K562 (cell line): ENCODE results near the gene NEU3. TPM values are rescaled to one million over a fixed set of nuclear protein-coding genes. Genes with fewer than 3 reads are reported as not detected.
A peak's percentile ranks its signal among the peaks of the same experiment; 100 is the strongest.

Experiments
- CBX2 ChIP-seq: fragments of 200-600 bp; sonication (generic); IDR thresholded peaks from one replicate; pipeline ENCODE4 v1.6.1; 2012; ENCODE audit warnings: mild to moderate bottlenecking, low read length, inconsistent platforms; ENCODE audit not compliant: insufficient read depth, poor library complexity, severe bottlenecking
- CCNT2 ChIP-seq: IDR thresholded peaks from 2 replicates; pipeline ENCODE4 v1.6.1; 2011; ENCODE audit warnings: borderline replicate concordance, low read depth, mild to moderate bottlenecking, moderate library complexity, mixed read lengths, low read length; ENCODE audit not compliant: insufficient read length; ENCODE audit errors: extremely low read depth
- CEBPG ChIP-seq, 3 experiments: fragments of 200-800 bp in 1 of 3; sonication (Bioruptor generic) in 1 of 3; sonication (generic) in 1 of 3; formaldehyde crosslinking in 1 of 3; IDR thresholded peaks in 2 of 3; conservative IDR thresholded peaks in 1 of 3; 2 replicates each; pipeline versions ENCODE4 v1.6.1 to v1.8.0; 2016 to 2022; ENCODE audit warnings: missing compliant biosample characterization in 2 of 3, missing genetic modification characterization in 2 of 3, mild to moderate bottlenecking in 1 of 3, missing genetic modification reagents in 1 of 3
- ETV1 ChIP-seq: fragments of 450-650 bp; conservative IDR thresholded peaks from 2 replicates; pipeline ENCODE4 v1.6.1; 2016; ENCODE audit warnings: missing genetic modification characterization, control low read depth, low read depth, missing compliant biosample characterization
- KLF6 ChIP-seq: fragments of 250-450 bp; sonication (Bioruptor Pico); IDR thresholded peaks from 2 replicates; pipeline ENCODE4 v1.4.0; 2020; ENCODE audit warnings: mild to moderate bottlenecking, moderate library complexity, borderline replicate concordance
- SNRNP70 ChIP-seq: fragments of 200-400 bp; formaldehyde crosslinking; optimal IDR thresholded peaks from 2 replicates; pipeline ENCODE3; 2017; ENCODE audit warnings: low read depth, low read length
- ZFP1 ChIP-seq: fragments of 450-650 bp; formaldehyde crosslinking; IDR thresholded peaks from 2 replicates; pipeline ENCODE4 v1.4.0; 2020; ENCODE audit warnings: mild to moderate bottlenecking, mixed read lengths
- ZNF232 ChIP-seq: sonication (generic); formaldehyde crosslinking; IDR thresholded peaks from 2 replicates; pipeline ENCODE4 v1.8.0; 2022; ENCODE audit warnings: mild to moderate bottlenecking, missing genetic modification reagents
- ZNF586 ChIP-seq: fragments of 450-650 bp; formaldehyde crosslinking; conservative IDR thresholded peaks from 2 replicates; pipeline ENCODE4 v1.4.0; 2020; ENCODE audit warnings: mild to moderate bottlenecking, moderate library complexity
- polyA plus RNA-seq, 8 experiments: library from polyadenylated mRNA; depleted of rRNA in 4 of 8; stranded (reverse) in 5 of 8; unstranded in 3 of 8; fragments of >200 nt; fragmentation: Nextera tagmentation in 2 of 8; fragmentation: Illumina TruSeq in 1 of 8; extraction: Ambion mirVana in 2 of 8; extraction: Trizol in 1 of 8; gene quantifications; 2 replicates each; pipeline versions ENCODE4 v1.2.1 to v1.2.3, GENCODE V29; 2011 to 2014; ENCODE audit warnings: inconsistent platforms in 1 of 8, missing spikeins in 1 of 8
- total RNA-seq, 7 experiments: library from RNA; depleted of rRNA in 6 of 7; stranded (reverse); fragments of >200 nt in 6 of 7; fragmentation: Illumina TruSeq in 2 of 7; extraction: Trizol in 2 of 7; gene quantifications; 2 replicates each; pipeline versions ENCODE4 v1.2.1 to v1.2.3, GENCODE V29; 2011 to 2021; ENCODE audit warnings: low replicate concordance in 1 of 7
- TF ChIP-seq, protein P1 (sequence below): fragments of 450-650 bp; IDR thresholded peaks from 2 replicates; pipeline ENCODE4 v1.6.1; 2016; ENCODE audit warnings: mild to moderate bottlenecking, moderate library complexity
- TF ChIP-seq, protein P2 (sequence below): fragments of 450-650 bp; conservative IDR thresholded peaks from 2 replicates; pipeline ENCODE4 v1.6.1; 2016; ENCODE audit warnings: missing genetic modification characterization, low read depth, mild to moderate bottlenecking, control low read depth, missing compliant biosample characterization
- TF ChIP-seq, protein P3 (sequence below): fragments of 250-450 bp; sonication (Bioruptor Pico); IDR thresholded peaks from 2 replicates; pipeline ENCODE4 v1.5.0; 2020; ENCODE audit warnings: mild to moderate bottlenecking

Gene NEU3
- total and polyA plus RNA-seq, 9 of the 15 experiments (the other 6 are each of a cell fraction or from before 2014, with no cell fraction given) = 6.2 to 41.3 (median 31.1) TPM

DNA sequence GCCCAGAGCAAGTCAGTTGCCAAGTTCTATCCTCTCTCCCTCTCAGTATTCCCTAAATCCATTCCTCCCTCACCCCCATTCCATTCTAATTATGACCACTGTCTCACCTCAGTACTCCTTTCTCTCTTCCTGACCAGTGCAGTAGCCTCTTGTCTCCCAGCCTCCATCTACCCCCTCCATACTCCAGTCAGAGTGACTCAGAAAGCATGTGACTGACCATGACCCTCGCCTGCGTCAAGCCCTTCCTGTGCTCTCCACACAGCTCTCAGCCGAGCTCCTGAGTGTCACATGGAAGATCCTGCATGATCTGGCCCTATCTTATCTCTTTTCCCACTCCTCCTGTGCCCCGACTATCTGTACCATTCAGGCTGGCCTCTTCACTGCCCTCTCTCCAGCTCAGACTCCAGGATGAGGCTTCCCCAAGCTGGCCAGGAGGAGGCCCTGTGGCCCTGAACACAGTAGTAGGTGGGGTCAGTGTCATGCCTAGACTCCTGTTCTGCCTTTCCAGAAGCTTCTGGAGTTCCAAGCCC lies 42.6 kb downstream of the NEU3 start (continued):
- TF ChIP-seq, protein P1, sequence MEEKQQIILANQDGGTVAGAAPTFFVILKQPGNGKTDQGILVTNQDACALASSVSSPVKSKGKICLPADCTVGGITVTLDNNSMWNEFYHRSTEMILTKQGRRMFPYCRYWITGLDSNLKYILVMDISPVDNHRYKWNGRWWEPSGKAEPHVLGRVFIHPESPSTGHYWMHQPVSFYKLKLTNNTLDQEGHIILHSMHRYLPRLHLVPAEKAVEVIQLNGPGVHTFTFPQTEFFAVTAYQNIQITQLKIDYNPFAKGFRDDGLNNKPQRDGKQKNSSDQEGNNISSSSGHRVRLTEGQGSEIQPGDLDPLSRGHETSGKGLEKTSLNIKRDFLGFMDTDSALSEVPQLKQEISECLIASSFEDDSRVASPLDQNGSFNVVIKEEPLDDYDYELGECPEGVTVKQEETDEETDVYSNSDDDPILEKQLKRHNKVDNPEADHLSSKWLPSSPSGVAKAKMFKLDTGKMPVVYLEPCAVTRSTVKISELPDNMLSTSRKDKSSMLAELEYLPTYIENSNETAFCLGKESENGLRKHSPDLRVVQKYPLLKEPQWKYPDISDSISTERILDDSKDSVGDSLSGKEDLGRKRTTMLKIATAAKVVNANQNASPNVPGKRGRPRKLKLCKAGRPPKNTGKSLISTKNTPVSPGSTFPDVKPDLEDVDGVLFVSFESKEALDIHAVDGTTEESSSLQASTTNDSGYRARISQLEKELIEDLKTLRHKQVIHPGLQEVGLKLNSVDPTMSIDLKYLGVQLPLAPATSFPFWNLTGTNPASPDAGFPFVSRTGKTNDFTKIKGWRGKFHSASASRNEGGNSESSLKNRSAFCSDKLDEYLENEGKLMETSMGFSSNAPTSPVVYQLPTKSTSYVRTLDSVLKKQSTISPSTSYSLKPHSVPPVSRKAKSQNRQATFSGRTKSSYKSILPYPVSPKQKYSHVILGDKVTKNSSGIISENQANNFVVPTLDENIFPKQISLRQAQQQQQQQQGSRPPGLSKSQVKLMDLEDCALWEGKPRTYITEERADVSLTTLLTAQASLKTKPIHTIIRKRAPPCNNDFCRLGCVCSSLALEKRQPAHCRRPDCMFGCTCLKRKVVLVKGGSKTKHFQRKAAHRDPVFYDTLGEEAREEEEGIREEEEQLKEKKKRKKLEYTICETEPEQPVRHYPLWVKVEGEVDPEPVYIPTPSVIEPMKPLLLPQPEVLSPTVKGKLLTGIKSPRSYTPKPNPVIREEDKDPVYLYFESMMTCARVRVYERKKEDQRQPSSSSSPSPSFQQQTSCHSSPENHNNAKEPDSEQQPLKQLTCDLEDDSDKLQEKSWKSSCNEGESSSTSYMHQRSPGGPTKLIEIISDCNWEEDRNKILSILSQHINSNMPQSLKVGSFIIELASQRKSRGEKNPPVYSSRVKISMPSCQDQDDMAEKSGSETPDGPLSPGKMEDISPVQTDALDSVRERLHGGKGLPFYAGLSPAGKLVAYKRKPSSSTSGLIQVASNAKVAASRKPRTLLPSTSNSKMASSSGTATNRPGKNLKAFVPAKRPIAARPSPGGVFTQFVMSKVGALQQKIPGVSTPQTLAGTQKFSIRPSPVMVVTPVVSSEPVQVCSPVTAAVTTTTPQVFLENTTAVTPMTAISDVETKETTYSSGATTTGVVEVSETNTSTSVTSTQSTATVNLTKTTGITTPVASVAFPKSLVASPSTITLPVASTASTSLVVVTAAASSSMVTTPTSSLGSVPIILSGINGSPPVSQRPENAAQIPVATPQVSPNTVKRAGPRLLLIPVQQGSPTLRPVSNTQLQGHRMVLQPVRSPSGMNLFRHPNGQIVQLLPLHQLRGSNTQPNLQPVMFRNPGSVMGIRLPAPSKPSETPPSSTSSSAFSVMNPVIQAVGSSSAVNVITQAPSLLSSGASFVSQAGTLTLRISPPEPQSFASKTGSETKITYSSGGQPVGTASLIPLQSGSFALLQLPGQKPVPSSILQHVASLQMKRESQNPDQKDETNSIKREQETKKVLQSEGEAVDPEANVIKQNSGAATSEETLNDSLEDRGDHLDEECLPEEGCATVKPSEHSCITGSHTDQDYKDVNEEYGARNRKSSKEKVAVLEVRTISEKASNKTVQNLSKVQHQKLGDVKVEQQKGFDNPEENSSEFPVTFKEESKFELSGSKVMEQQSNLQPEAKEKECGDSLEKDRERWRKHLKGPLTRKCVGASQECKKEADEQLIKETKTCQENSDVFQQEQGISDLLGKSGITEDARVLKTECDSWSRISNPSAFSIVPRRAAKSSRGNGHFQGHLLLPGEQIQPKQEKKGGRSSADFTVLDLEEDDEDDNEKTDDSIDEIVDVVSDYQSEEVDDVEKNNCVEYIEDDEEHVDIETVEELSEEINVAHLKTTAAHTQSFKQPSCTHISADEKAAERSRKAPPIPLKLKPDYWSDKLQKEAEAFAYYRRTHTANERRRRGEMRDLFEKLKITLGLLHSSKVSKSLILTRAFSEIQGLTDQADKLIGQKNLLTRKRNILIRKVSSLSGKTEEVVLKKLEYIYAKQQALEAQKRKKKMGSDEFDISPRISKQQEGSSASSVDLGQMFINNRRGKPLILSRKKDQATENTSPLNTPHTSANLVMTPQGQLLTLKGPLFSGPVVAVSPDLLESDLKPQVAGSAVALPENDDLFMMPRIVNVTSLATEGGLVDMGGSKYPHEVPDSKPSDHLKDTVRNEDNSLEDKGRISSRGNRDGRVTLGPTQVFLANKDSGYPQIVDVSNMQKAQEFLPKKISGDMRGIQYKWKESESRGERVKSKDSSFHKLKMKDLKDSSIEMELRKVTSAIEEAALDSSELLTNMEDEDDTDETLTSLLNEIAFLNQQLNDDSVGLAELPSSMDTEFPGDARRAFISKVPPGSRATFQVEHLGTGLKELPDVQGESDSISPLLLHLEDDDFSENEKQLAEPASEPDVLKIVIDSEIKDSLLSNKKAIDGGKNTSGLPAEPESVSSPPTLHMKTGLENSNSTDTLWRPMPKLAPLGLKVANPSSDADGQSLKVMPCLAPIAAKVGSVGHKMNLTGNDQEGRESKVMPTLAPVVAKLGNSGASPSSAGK = peak; percentile 95
- TF ChIP-seq SNRNP70 (no peak), CBX2 (no peak), ZNF232 (CRISPR knock-in tag) (no peak), KLF6 (CRISPR knock-in tag) (peak; percentile 40; the same call in 1 of the 2 replicates), CCNT2 (peak; percentile 73), CEBPG (CRISPR knock-in tag; IDR thresholded peaks at IDR 0.05) (no peak), CEBPG (tag; conservative IDR thresholded peaks at IDR 0.05 in 1 of 2, IDR thresholded peaks at IDR 0.05 in 1 of 2) (no peak), ZFP1 (CRISPR knock-in tag) (no peak), ETV1 (peak; percentile 79), ZNF586 (CRISPR knock-in tag) (no peak)
- TF ChIP-seq, protein P2, sequence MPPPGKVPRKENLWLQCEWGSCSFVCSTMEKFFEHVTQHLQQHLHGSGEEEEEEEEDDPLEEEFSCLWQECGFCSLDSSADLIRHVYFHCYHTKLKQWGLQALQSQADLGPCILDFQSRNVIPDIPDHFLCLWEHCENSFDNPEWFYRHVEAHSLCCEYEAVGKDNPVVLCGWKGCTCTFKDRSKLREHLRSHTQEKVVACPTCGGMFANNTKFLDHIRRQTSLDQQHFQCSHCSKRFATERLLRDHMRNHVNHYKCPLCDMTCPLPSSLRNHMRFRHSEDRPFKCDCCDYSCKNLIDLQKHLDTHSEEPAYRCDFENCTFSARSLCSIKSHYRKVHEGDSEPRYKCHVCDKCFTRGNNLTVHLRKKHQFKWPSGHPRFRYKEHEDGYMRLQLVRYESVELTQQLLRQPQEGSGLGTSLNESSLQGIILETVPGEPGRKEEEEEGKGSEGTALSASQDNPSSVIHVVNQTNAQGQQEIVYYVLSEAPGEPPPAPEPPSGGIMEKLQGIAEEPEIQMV (tag) = no peak; the same call in 1 of the 2 replicates
- TF ChIP-seq, protein P3, sequence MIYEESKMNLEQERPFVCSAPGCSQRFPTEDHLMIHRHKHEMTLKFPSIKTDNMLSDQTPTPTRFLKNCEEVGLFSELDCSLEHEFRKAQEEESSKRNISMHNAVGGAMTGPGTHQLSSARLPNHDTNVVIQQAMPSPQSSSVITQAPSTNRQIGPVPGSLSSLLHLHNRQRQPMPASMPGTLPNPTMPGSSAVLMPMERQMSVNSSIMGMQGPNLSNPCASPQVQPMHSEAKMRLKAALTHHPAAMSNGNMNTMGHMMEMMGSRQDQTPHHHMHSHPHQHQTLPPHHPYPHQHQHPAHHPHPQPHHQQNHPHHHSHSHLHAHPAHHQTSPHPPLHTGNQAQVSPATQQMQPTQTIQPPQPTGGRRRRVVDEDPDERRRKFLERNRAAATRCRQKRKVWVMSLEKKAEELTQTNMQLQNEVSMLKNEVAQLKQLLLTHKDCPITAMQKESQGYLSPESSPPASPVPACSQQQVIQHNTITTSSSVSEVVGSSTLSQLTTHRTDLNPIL = no peak
